Sigmoid colon (tissue), 7 donors: ENCODE measurements around the gene ABLIM2. TPM values are rescaled to one million over a fixed set of nuclear protein-coding genes. Genes with fewer than 3 reads are reported as not detected.

Source experiments
- DNase-seq: peaks from one replicate; pipeline ENCODE4 v3.0.0-alpha.2; 2019
- H3K27ac ChIP-seq, 4 donors: fragments of 200-600 bp; sonication (generic); one replicate each; pipeline ENCODE4 v1.5.1; 2016 to 2019; ENCODE audit warnings: mild to moderate bottlenecking in 1 of 4
- H3K27me3 ChIP-seq, 3 donors: fragments of 200-600 bp; sonication (generic); one replicate each; pipeline ENCODE4 v1.5.1; 2019; ENCODE audit warnings: mild to moderate bottlenecking in 1 of 3
- H3K36me3 ChIP-seq, 4 donors: fragments of 200-600 bp; sonication (generic); one replicate each; pipeline ENCODE4 v1.5.1; 2016 to 2019
- H3K4me1 ChIP-seq, 4 donors: fragments of 200-600 bp; sonication (generic); one replicate each; pipeline ENCODE4 v1.5.1; 2017 to 2019
- H3K4me3 ChIP-seq, 4 donors: fragments of 200-600 bp; sonication (generic); one replicate each; pipeline ENCODE4 v1.5.1; 2017 to 2019; ENCODE audit warnings: mild to moderate bottlenecking in 2 of 4, moderate library complexity in 1 of 4
- H3K9me3 ChIP-seq, 4 donors: fragments of 200-600 bp in 3 of 4; sonication (generic) in 3 of 4; one replicate each; pipeline versions ENCODE4 v1.5.1 to v1.6.1; 2013 to 2019
- CTCF ChIP-seq, 4 experiments: fragments of 450-650 bp in 3 of 4; fragments of 200-600 bp in 1 of 4; IDR thresholded peaks; one replicate each; pipeline ENCODE4 v1.5.1; 2016 to 2019; ENCODE audit warnings: antibody characterized with exemption in 4 of 4, mild to moderate bottlenecking in 3 of 4, moderate library complexity in 2 of 4
- EP300 ChIP-seq, 4 donors: sonication (generic); formaldehyde crosslinking; IDR thresholded peaks; one replicate each; pipeline ENCODE4 v1.6.1; 2017; ENCODE audit warnings: antibody characterized with exemption in 4 of 4
- POLR2A ChIP-seq, 2 donors: fragments of 450-650 bp; IDR thresholded peaks; one replicate each; pipeline ENCODE4 v1.6.1; 2016; ENCODE audit warnings: antibody characterized with exemption in 2 of 2, mild to moderate bottlenecking in 2 of 2, moderate library complexity in 2 of 2
- POLR2AphosphoS5 ChIP-seq, 4 donors: sonication (generic); formaldehyde crosslinking; IDR thresholded peaks; one replicate each; pipeline ENCODE4 v1.6.1; 2017; ENCODE audit warnings: antibody characterized with exemption in 4 of 4
- WGBS, 2 donors: extraction: QIAGEN DNeasy Blood & Tissue Kit; methylation state at CpG; one replicate each; pipeline ENCODE4 v1.1.7; 2013; 5-methylcytosine and 5-hydroxymethylcytosine counted together
- intact Hi-C: fragments of 100-400 bp; cut with DNase I; formaldehyde crosslinking; loops from one replicate; pipeline ENCODE4 v1.15.1; 2023
- polyA plus RNA-seq, 3 donors: library from polyadenylated mRNA; stranded (reverse); fragments of 200-250 nt; gene quantifications; one replicate each; pipeline ENCODE4 v1.2.3, GENCODE V29; 2013
- total RNA-seq, 4 donors: library from RNA; depleted of rRNA; stranded (reverse); fragments of >200 nt; gene quantifications; one replicate each; pipeline ENCODE4 v1.1.0, GENCODE V29; 2016
- donor health status: healthy with polysubstance abuse.
- donor health status: Bipolar disorder and iron deficiency.
- donor health status: healthy.

Gene ABLIM2
- total and polyA plus RNA-seq, 7 donors, result 3.1 to 15.0 (median 7.4) TPM

GRCh38 chr4:8048856-8049676 is 109.5 kb downstream of the ABLIM2 start:
- Histone ChIP-seq H3K4me3 (no peak overlapping the region), H3K27ac (no peak overlapping the region), H3K9me3 (no peaks in the 10 kb centered on the region), H3K4me1 (peaks cover 0 to 12% (median 12%) of the 10 kb centered on the region in 4 donors), H3K36me3 (no peaks in the 10 kb centered on the region), H3K27me3 (no peaks in the 10 kb centered on the region)
- intact Hi-C loops, result no loop called here
- TF ChIP-seq CTCF (IDR thresholded peaks at IDR 0.05), result no peak
- TF ChIP-seq POLR2AphosphoS5 (IDR thresholded peaks at IDR 0.05), result no peak
- no peak for TF ChIP-seq POLR2A (IDR thresholded peaks at IDR 0.05)
- TF ChIP-seq EP300 (IDR thresholded peaks at IDR 0.05), result no peak
- no peak for DNase-seq
- 86 to 91% methylated on average over 18 of the region's 18 CpGs for WGBS, 2 donors

- no peak overlapping the region for H3K4me3 ChIP-seq
- peaks cover 0 to 12% (median 12%) of the 10 kb centered on the region in 4 donors for H3K4me1 ChIP-seq
- WGBS, 2 donors, result 87 to 92% methylated on average over 21 of the region's 21 CpGs
- H3K27me3 ChIP-seq, result no peaks in the 10 kb centered on the region
- DNase-seq, result no peak
- H3K9me3 ChIP-seq, result no peaks in the 10 kb centered on the region
- H3K36me3 ChIP-seq, result no peaks in the 10 kb centered on the region
- intact Hi-C loops, result no loop called here
- TF ChIP-seq POLR2A (IDR thresholded peaks at IDR 0.05) (no peak), EP300 (IDR thresholded peaks at IDR 0.05) (no peak), CTCF (IDR thresholded peaks at IDR 0.05) (no peak), POLR2AphosphoS5 (IDR thresholded peaks at IDR 0.05) (no peak)
- no peak overlapping the region for H3K27ac ChIP-seq
Observed at GRCh38 chr4:8047837-8048678, 110.6 kb downstream of the ABLIM2 start.

- Histone ChIP-seq H3K36me3 (no peaks in the 10 kb centered on the region), H3K4me1 (peaks cover 0 to 12% (median 12%) of the 10 kb centered on the region in 4 donors), H3K27me3 (no peaks in the 10 kb centered on the region), H3K4me3 (no peak overlapping the region), H3K9me3 (no peaks in the 10 kb centered on the region), H3K27ac (no peak overlapping the region)
- TF ChIP-seq EP300 (IDR thresholded peaks at IDR 0.05) (no peak), POLR2AphosphoS5 (IDR thresholded peaks at IDR 0.05) (no peak)
- DNase-seq, result no peak
- intact Hi-C loops, result no loop called here
- 90 to 92% methylated on average over 20 of the region's 20 CpGs for WGBS, 2 donors
Observed at GRCh38 chr4:8046925-8047541, 111.6 kb downstream of the ABLIM2 start.

GRCh38 chr4:8045909-8046308 is 112.7 kb downstream of the ABLIM2 start:
- TF ChIP-seq POLR2A (IDR thresholded peaks at IDR 0.05), result no peak
- no peak for TF ChIP-seq POLR2AphosphoS5 (IDR thresholded peaks at IDR 0.05)
- no peak for TF ChIP-seq CTCF (IDR thresholded peaks at IDR 0.05)
- TF ChIP-seq EP300 (IDR thresholded peaks at IDR 0.05), result no peak
- 39 to 76% methylated on average over 7 of the region's 7 CpGs for WGBS, 2 donors
- H3K27ac ChIP-seq, result no peak overlapping the region
- no peaks in the 10 kb centered on the region for H3K9me3 ChIP-seq
- H3K27me3 ChIP-seq, result no peaks in the 10 kb centered on the region
- intact Hi-C loops, result no loop called here
- H3K36me3 ChIP-seq, result no peaks in the 10 kb centered on the region
- no peak overlapping the region for H3K4me3 ChIP-seq
- H3K4me1 ChIP-seq, result peaks cover 0 to 9% (median 8%) of the 10 kb centered on the region in 4 donors
- DNase-seq, result no peak

GRCh38 chr4:8044699-8045098 is 113.9 kb downstream of the ABLIM2 start:
- 8 to 36% methylated on average over 15 of the region's 15 CpGs for WGBS, 2 donors
- intact Hi-C loops, result no loop called here
- no peaks in the 10 kb centered on the region for H3K4me1 ChIP-seq
- no peaks in the 10 kb centered on the region for H3K9me3 ChIP-seq
- no peaks in the 10 kb centered on the region for H3K36me3 ChIP-seq
- H3K27me3 ChIP-seq, result no peaks in the 10 kb centered on the region
- H3K27ac ChIP-seq, result no peak overlapping the region
- no peak for DNase-seq
- TF ChIP-seq CTCF (IDR thresholded peaks at IDR 0.05), result no peak
- TF ChIP-seq POLR2AphosphoS5 (IDR thresholded peaks at IDR 0.05), result no peak
- no peak for TF ChIP-seq EP300 (IDR thresholded peaks at IDR 0.05)
- no peak for TF ChIP-seq POLR2A (IDR thresholded peaks at IDR 0.05)
- no peak overlapping the region for H3K4me3 ChIP-seq
